ENCODE results near the gene CATSPERB.
"Not testable (repeated sequence)": the region's sequence is repeated elsewhere in the genome, so short reads cannot be mapped to it uniquely, and the experiment has no call there.

The CATSPERB gene

GRCh38 chr14:91575469-91576208, 156.2 kb downstream of the CATSPERB start:
- DNase-seq (ENCODE audit: low spot score): no peak

- peak; percentile 83 for DNase-seq (ENCODE audit: low spot score)
Observed at GRCh38 chr14:91573894-91574837, 157.7 kb downstream of the CATSPERB start.

GRCh38 chr14:91573528-91573893, 158.4 kb downstream of the CATSPERB start:
- no peak for DNase-seq (ENCODE audit: low spot score)

GRCh38 chr14:91570021-91570420, 161.9 kb downstream of the CATSPERB start:
- no peak for DNase-seq (ENCODE audit: low spot score)

- no peak for DNase-seq (ENCODE audit: low spot score)
Observed at GRCh38 chr14:91569301-91569700, 162.6 kb downstream of the CATSPERB start.

- no peak for DNase-seq (ENCODE audit: low spot score)
Observed at GRCh38 chr14:91568626-91569025, 163.3 kb downstream of the CATSPERB start.

GRCh38 chr14:91567827-91568226, 164.1 kb downstream of the CATSPERB start:
- not testable (repeated sequence) for DNase-seq (ENCODE audit: low spot score)

- no peak for DNase-seq (ENCODE audit: low spot score)
Observed at GRCh38 chr14:91555531-91555930, 176.4 kb downstream of the CATSPERB start.

- no peak for DNase-seq (ENCODE audit: low spot score)
Observed at GRCh38 chr14:91554535-91555332, 177.2 kb downstream of the CATSPERB start.

GRCh38 chr14:91548108-91548507, 183.8 kb downstream of the CATSPERB start:
- DNase-seq (ENCODE audit: low spot score): no peak

- no peak for DNase-seq (ENCODE audit: low spot score)
Observed at GRCh38 chr14:91545946-91546716, 185.8 kb downstream of the CATSPERB start.

- no peak for DNase-seq (ENCODE audit: low spot score)
Observed at GRCh38 chr14:91545204-91545603, 186.7 kb downstream of the CATSPERB start.

GRCh38 chr14:91536327-91536726, 195.6 kb downstream of the CATSPERB start:
- no peak for DNase-seq (ENCODE audit: low spot score)

GRCh38 chr14:91534059-91534458, 197.8 kb downstream of the CATSPERB start:
- not testable (repeated sequence) for DNase-seq (ENCODE audit: low spot score)

- no peak for DNase-seq (ENCODE audit: low spot score)
Observed at GRCh38 chr14:91533623-91534022, 198.3 kb downstream of the CATSPERB start.
